HG02588 (cell line): Measurements from ENCODE around the gene A4GNT.
"Not testable (repeated sequence)": the region's sequence is repeated elsewhere in the genome, so short reads cannot be mapped to it uniquely, and the experiment has no call there.

Experiments used
- ATAC-seq: cut with Tn5 transposase; IDR thresholded peaks from one replicate; pipeline ENCODE4 v1.9.1; 2021; ENCODE audit warnings: mild to moderate bottlenecking, moderate library complexity; ENCODE audit not compliant: unreplicated experiment

Gene A4GNT

DNA sequence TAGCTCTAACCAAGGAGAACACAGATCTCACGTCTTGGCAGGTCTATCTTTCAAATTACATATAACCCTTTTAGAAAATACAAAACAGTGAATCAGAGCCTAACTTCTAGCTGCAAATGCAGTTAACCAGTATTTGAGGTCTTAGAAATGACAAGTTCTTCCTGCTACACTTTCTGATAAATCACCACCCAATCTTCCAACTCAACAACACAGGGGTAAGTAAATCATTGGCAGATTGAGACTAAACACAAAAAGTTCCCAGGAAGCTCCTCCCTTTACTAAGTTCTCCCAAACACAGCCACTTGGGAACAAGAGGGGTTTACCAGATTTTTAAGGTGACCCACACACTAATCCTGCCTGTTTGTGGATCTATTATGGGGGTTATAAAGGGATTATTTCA is at the start of gene A4GNT:
TSS of gene A4GNT (minus strand) at position 152 of the 400 bp plus-strand sequence. CDS start 1,134 bp downstream, outside the sequence.
- no peak for ATAC-seq

DNA sequence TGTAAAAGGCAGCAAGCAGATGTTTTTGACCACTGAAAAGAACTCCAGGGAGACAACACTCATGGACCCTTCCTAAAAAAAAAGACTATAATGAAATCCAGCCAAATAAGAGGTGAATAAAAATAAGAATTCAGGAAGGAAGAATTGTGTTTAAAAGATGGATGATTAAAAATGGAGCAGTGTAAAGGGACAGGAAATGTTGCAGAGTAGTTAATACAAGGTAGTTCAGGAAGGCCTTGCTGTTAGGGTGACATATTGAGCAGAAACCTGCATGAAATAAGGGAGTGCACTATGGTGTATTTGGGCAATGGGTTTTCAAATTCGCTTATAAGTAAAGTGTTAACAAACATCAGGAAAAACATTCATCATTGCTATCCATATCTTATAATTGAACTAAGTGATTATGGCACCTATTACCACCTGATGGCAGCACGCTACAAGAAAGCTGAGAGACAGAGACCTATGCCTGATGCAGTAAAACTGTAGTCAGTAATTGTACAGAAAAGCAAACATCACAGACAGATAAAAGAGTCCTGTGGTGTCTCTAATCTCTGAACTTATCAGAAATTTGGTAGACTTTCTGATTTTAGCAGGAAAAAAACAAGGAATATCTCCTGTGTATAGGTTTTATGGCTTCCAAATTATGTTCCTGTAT is 48.3 kb upstream of the A4GNT start:
- ATAC-seq = peak; percentile 55

DNA sequence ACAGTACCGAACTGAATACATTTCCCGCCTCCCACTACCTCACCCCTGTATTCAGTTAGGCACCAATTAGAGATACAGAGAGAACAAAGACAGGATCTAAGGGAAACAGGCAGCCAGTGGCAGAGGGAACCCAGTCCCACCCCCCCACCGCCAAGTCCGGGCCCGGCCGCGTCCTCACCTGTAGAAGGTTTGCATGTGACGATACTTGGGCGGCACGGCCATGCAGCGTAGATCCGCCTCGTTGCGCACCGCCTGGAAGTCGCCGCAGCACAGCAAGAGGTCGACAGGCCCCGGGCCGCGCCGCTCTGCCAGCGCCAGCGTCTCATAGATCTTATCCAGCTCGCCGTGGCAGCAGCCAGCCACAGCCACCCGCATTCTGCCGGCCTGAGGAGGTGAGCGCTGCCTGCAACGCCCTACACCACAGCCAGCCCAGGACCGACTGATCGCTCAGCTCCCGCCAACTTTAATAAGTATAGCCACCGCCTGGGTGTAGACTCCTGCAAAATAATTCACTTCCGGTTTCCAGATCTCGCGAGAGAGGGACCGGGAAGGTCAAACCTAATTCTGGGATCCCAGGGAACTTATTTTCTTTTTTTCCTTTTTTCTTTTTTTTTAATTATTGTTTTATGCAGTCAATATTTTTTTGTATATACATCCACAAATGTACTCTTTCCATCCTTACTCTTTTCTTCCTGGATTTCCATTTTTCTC is 42.4 kb upstream of the A4GNT start, which contains the start of gene DBR1:
TSS of gene DBR1 (minus strand) at position 501 of the 711 bp plus-strand sequence. CDS start at position 375, 126 bp downstream.
- peak; percentile 90 for ATAC-seq

DNA sequence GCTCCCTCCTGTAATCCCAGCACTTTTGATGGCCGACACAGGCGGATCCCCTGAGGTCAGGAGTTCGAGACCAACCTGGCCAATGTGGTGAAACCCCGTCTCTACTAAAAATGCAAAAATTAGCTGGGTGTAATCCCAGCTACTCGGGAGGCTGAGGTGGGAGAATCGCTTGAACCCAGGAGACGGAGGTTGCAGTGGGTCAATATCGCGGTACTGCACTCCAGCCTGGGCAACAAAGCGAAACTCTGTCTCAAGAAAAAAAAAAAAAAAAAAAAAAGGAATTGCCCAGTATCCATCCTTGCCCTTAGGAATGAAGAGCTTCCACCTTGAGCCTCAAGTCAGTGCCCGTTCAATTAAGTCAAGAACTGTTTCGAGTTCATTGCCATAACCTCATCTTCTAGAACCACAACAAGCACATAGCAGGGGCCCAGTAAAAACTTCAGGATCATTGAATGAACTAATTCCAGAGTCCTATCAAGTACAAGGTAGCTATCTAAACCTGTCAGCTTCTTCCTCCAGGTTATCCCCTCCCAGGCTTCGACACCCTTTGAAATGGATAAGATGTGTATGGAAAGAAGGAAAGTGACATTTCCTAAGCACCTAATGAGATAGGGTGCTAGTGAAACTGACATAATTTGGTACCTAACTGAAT is 41.7 kb upstream of the A4GNT start:
- ATAC-seq = no peak

- ATAC-seq = no peak
Measured at GRCh38 chr3:138172625-138173024, 40.4 kb upstream of the A4GNT start.

DNA sequence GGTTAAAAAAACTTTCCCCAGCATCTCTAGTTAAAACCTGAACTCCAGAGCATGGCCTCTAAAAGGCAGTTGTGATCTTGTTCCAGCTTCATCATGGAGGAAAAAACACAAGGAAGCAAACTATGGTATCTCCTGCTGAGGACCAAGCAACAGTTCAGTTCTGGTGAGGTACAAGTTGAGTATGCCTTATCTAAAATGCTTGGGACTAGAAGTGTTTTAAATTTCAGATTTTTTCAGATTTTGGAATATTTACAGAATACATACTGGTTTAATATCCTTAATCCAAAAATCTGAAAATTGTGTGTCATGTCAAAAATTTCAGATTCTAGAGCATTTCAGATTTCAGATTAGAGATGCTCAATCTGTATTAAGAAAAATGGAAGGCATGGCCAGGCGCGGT is 32.9 kb upstream of the A4GNT start:
- ATAC-seq = no peak

- no peak for ATAC-seq
Measured at GRCh38 chr3:138157743-138158142, 25.6 kb upstream of the A4GNT start.

- no peak for ATAC-seq
Measured at GRCh38 chr3:138154534-138154933, 22.3 kb upstream of the A4GNT start.

- ATAC-seq = no peak
Measured at GRCh38 chr3:138148503-138148902, 16.3 kb upstream of the A4GNT start.

GRCh38 chr3:138142181-138142580 is 10.0 kb upstream of the A4GNT start:
- ATAC-seq = not testable (repeated sequence)

GRCh38 chr3:138140940-138141339 is 8.8 kb upstream of the A4GNT start:
- ATAC-seq = no peak

- ATAC-seq = no peak
Measured at GRCh38 chr3:138139691-138140090, 7.5 kb upstream of the A4GNT start.

- ATAC-seq = no peak
Measured at GRCh38 chr3:138137861-138138260, 5.7 kb upstream of the A4GNT start.

- no peak for ATAC-seq
Measured at GRCh38 chr3:138136201-138136600, 4.0 kb upstream of the A4GNT start.

GRCh38 chr3:138135833-138136194 is 3.6 kb upstream of the A4GNT start:
- no peak for ATAC-seq

DNA sequence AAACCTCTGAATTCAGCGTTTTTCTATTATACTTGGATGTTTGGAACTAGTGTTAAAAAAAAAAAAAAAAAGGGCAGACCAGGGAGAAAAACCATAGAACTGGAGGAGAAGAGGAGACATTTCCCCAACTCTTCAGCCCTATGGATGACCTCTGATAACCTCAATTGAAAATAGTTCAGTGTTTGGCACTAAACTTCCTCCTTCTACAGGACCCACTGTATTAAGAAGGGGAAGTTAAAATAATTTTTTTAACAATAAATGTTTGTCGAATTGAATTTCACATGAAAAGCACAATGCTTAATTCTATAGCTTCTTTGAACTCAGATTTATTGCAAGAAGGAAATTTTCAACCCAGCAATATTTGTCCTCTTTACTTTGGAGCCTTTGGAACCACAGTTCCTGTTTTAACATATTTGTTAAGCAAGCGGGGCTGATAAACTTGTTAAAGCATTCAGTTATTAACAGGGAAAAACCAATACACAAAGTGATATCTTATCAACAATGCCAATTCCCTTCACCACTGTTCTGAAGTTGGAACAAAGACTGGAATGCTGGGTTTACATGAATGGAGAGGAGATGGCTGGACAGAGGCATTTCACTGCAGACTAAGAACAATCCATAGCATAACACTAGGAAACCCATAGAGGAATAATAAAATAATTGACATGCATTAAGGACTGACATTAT is 3.1 kb upstream of the A4GNT start:
- ATAC-seq = no peak

GRCh38 chr3:138127636-138128365 is 4.4 kb downstream of the A4GNT start:
- ATAC-seq = no peak

- no peak for ATAC-seq
Measured at GRCh38 chr3:138125548-138126221, 6.5 kb downstream of the A4GNT start.

GRCh38 chr3:138124706-138125355 is 7.4 kb downstream of the A4GNT start:
- ATAC-seq = no peak

GRCh38 chr3:138124188-138124587 is 8.0 kb downstream of the A4GNT start:
- ATAC-seq = no peak
